ENCODE data around the gene LCK. TPM values are rescaled to one million over a fixed set of nuclear protein-coding genes. Genes with fewer than 3 reads are reported as not detected.

Gene LCK
- total and polyA plus RNA-seq, 9 of the 15 experiments (the other 6 are each of a cell fraction or from before 2014, with no cell fraction given) = 0.04 to 0.47 (median 0.13) TPM; not detected in 6

GRCh38 chr1:32307324-32307723, 56.3 kb downstream of the LCK start (continued):
- TF ChIP-seq ZNF398 (CRISPR knock-in tag; IDR thresholded peaks at IDR 0.05) (no peak), PREB (CRISPR knock-in tag; IDR thresholded peaks at IDR 0.05) (no peak), ADNP (tag; IDR thresholded peaks at IDR 0.05) (no peak), ETV1 (tag; conservative IDR thresholded peaks at IDR 0.05; ENCODE audit: low read depth) (no peak), E2F8 (IDR thresholded peaks at IDR 0.05; ENCODE audit: low read depth, partially characterized antibody) (no peak), ZNF316 (IDR thresholded peaks at IDR 0.05) (no peak), SMARCE1 (IDR thresholded peaks at IDR 0.05) (peak; percentile 98), ZBTB1 (CRISPR knock-in tag; IDR thresholded peaks at IDR 0.05; ENCODE audit: borderline replicate concordance, low read depth) (no peak), PYGO2 (tag; IDR thresholded peaks at IDR 0.05) (no peak), EWSR1 (IDR thresholded peaks at IDR 0.05; ENCODE audit: borderline replicate concordance, low read depth, partially characterized antibody) (no peak), ZFX (CRISPR knock-in tag; IDR thresholded peaks at IDR 0.05) (no peak), RNF219 (CRISPR knock-in tag; IDR thresholded peaks at IDR 0.05) (no peak), DMBX1 (CRISPR knock-in tag; IDR thresholded peaks at IDR 0.05; ENCODE audit: borderline replicate concordance) (no peak), MAZ (CRISPR knock-in tag; conservative IDR thresholded peaks at IDR 0.05 in 1 of 2, IDR thresholded peaks at IDR 0.05 in 1 of 2) (no peak), ZBTB33 (CRISPR knock-in tag; IDR thresholded peaks at IDR 0.05) (no peak), ELK1 (CRISPR knock-in tag; IDR thresholded peaks at IDR 0.05) (no peak), NFIX (CRISPR knock-in tag; IDR thresholded peaks at IDR 0.05; ENCODE audit: low read depth) (no peak)

Measured in K562 (cell line).